ENCODE data around the gene RNF212. TPM values are rescaled to one million over a fixed set of nuclear protein-coding genes. Genes with fewer than 3 reads are reported as not detected.

RNF212 gene
- total RNA-seq, 4 donors from 2014 or later, result 4.5 to 6.6 (median 5.4) TPM; not detected in 1

- Histone ChIP-seq H3K27me3 (no peaks in the 10 kb centered on the region), H3K36me3 (no peaks in the 10 kb centered on the region), H3K9me3 (no peaks in the 10 kb centered on the region), H3K4me3 (peak overlapping the region in 1 of 4 donors; percentile 30), H3K4me1 (no peaks in the 10 kb centered on the region), H3K27ac (no peak overlapping the region)
- TF ChIP-seq CTCF (IDR thresholded peaks at IDR 0.05) (no peak), POLR2A (IDR thresholded peaks at IDR 0.05) (no peak)
- DNase-seq, result no peak
Observed at GRCh38 chr4:1137850-1138249, 24.5 kb upstream of the RNF212 start.

DNA sequence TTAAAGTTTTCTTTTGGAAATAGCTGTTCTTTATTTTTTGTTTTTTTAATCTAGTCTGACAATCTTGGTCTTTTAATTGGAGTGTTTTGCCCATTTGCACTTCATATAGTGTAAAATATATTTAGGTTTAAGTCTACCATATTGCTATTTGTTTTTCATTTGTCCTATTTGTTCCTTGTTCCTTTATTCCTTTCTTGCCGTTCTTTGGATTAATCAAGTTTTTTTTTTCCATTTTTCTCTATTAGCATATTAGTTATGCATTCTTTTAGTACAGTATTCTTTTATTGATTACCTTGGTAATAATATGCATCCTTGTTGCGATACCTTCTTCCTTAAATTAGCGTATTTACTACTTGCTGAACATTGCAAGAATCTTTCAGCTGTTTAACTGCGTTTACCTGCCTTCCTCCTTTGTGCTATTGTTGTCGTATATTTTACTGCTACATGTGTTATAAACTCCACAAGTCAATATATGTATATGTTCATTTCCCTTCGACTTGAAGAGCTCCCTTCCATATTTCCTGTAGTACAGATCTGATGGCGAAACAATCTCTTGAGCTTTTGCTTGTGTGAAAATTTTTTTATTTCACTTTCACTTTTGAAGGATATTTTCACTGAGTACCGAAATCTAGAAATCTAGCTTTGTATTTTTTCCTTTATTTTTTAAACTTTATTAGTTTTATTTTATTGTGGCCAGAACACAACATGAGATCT is 23.9 kb upstream of the RNF212 start:
- no peaks in the 10 kb centered on the region for H3K4me1 ChIP-seq
- TF ChIP-seq CTCF (IDR thresholded peaks at IDR 0.05) (no peak), POLR2A (IDR thresholded peaks at IDR 0.05) (no peak)
- H3K4me3 ChIP-seq, result peak overlapping the region in 1 of 4 donors; percentile 30
- no peaks in the 10 kb centered on the region for H3K36me3 ChIP-seq
- no peaks in the 10 kb centered on the region for H3K27me3 ChIP-seq
- no peak overlapping the region for H3K27ac ChIP-seq
- DNase-seq, result no peak
- no peaks in the 10 kb centered on the region for H3K9me3 ChIP-seq

GRCh38 chr4:1136048-1136447 is 22.7 kb upstream of the RNF212 start:
- DNase-seq, result peak in 1 of 3 donors; percentile 68
- H3K4me1 ChIP-seq, result no peaks in the 10 kb centered on the region
- TF ChIP-seq POLR2A (IDR thresholded peaks at IDR 0.05), result no peak
- no peak for TF ChIP-seq CTCF (IDR thresholded peaks at IDR 0.05)
- H3K36me3 ChIP-seq, result no peaks in the 10 kb centered on the region
- no peaks in the 10 kb centered on the region for H3K27me3 ChIP-seq
- H3K9me3 ChIP-seq, result no peaks in the 10 kb centered on the region
- H3K4me3 ChIP-seq, result no peak overlapping the region
- peak overlapping the region in 1 of 4 donors; percentile 3 for H3K27ac ChIP-seq

DNA sequence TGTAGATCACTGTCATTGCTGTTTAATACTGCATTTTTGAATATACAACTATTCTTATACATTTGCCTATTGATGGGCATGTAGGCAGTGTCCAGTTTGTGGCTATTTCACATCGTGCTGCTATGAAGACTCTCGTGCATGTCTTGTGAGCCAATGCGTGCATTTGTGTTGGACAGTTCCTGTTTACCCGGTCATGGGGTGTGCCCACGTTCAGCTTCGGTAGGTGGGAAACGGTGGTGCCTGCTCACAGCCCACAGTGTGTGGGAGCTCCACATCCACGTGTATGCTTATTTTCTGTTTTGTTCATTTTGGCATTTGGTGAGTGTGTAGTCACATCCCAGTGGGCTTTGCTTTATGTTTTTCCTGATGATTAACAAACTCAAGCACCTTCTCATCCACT is 19.7 kb upstream of the RNF212 start:
- peak in 1 of 3 donors; percentile 40 for DNase-seq
- no peak overlapping the region for H3K27ac ChIP-seq
- H3K4me1 ChIP-seq, result no peaks in the 10 kb centered on the region

GRCh38 chr4:1130316-1131186 is 17.2 kb upstream of the RNF212 start:
- no peak overlapping the region for H3K27ac ChIP-seq
- peak; percentile 59 to 82 (median 77) for DNase-seq
- H3K36me3 ChIP-seq, result no peaks in the 10 kb centered on the region
- no peaks in the 10 kb centered on the region for H3K9me3 ChIP-seq
- no peak overlapping the region for H3K4me3 ChIP-seq
- TF ChIP-seq POLR2A (IDR thresholded peaks at IDR 0.05) (no peak), CTCF (IDR thresholded peaks at IDR 0.05) (peak; percentile 97 to 99 (median 98))
- no peaks in the 10 kb centered on the region for H3K4me1 ChIP-seq
- no peaks in the 10 kb centered on the region for H3K27me3 ChIP-seq

More for the DNA sequence above, 19.7 kb upstream of the RNF212 start:
- no peak for TF ChIP-seq CTCF (IDR thresholded peaks at IDR 0.05)
- no peak for TF ChIP-seq POLR2A (IDR thresholded peaks at IDR 0.05)
- Histone ChIP-seq H3K4me3 (no peak overlapping the region), H3K27me3 (no peaks in the 10 kb centered on the region), H3K9me3 (no peaks in the 10 kb centered on the region), H3K36me3 (no peaks in the 10 kb centered on the region)
